HG02610 (cell line): ENCODE data around the gene KAZN.
A peak's percentile ranks its signal among the peaks of the same experiment; 100 is the strongest.

Experiments used
- ATAC-seq: cut with Tn5 transposase; IDR thresholded peaks from one replicate; pipeline ENCODE4 v1.9.1; 2021; ENCODE audit warnings: mild to moderate bottlenecking, moderate library complexity; ENCODE audit not compliant: unreplicated experiment

Gene KAZN

DNA sequence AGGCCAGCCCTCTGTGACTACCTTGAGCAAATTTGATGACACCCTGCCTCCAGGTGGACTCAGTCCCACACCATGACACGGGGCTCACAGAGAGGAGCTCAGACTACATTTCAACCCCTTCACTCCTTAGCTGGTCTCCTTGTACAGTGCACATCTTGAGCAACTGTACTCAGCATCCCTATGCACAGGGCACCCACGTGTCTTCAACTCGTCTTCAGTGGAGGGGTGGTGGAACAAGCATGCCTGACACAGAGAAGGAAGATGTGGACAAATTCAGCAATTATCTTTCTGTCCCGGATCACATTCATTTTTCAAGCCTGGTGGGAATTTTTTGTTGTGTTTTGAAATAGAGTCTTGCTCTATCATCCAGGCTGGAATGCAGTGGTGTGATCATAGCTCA, 213.7 kb downstream of the KAZN start:
- no peak for ATAC-seq

DNA sequence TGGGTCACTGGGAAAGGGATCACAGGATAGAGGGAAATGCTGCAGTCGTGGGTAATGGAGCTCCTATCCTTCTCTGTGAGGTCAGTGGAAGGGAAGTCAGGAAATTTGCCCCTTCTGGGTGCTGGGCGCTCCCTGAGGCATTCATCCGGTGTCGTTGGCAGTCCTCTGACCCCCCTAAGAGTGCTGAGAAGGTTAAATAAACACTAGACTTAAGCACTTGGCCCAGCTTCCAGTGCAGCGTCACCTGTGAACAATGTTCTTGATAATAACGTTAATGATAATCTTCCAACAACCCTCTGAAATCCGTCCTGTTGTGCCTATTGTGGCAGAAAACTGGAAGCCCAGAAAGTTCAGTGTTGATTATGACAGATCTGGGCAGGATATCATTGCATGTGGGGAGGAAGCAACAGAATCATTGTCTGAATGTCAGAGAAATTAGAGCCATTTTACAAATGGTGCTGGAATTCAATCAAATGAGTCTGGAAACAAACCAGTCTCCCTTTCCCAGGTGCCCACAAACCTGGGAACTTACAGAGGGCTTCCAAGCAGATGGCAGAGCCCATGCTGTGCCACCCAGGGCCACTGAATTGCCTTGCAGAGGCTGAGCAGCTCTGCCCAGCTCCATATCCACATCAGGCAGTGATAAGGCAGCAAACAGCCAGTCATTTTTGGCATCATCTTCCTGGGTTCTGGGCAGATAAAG, 216.8 kb downstream of the KAZN start:
- ATAC-seq = no peak

DNA sequence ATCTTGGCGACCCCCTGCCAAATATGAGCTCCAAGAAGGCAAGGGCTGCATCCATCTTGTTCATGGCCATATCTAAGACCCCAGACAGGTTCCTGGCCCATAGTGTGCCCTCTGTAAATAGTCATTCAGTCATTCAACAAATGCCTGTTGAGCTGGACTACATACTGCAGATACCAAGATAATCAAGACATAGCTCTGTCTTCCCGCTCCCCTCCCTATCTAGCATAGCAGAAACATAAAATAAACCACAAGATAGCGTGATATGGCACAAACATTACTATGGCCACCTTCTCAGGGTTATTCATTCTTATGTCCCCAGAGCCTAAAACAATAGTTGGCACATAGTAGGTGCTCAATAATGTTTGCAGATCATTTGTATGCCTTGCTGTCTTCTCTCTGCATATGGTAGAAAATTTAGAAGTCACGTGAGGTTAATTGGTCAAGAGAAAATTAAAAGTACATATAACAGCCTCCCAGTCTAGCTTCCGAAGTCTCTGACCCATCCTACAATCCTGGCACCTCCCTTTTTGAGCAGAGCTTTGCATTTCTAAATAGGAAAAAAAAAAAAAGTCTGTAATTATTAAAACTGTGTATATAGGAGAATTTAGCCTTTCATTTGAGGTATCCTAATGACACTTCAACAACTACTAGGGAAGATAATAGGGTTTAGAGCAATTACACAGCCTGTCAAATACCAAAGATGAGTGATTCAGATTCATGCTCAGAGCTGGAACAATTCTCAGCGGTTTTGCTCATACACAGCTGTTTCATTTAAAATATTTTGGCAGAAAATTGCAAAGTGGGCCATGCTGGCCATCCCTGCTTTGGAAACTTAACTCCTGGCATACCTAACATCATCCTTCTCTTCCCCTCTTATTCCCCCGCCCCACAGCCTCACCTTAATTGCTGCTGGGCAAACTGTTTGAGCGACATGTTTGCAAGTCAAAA, 219.0 kb downstream of the KAZN start:
- no peak for ATAC-seq

DNA sequence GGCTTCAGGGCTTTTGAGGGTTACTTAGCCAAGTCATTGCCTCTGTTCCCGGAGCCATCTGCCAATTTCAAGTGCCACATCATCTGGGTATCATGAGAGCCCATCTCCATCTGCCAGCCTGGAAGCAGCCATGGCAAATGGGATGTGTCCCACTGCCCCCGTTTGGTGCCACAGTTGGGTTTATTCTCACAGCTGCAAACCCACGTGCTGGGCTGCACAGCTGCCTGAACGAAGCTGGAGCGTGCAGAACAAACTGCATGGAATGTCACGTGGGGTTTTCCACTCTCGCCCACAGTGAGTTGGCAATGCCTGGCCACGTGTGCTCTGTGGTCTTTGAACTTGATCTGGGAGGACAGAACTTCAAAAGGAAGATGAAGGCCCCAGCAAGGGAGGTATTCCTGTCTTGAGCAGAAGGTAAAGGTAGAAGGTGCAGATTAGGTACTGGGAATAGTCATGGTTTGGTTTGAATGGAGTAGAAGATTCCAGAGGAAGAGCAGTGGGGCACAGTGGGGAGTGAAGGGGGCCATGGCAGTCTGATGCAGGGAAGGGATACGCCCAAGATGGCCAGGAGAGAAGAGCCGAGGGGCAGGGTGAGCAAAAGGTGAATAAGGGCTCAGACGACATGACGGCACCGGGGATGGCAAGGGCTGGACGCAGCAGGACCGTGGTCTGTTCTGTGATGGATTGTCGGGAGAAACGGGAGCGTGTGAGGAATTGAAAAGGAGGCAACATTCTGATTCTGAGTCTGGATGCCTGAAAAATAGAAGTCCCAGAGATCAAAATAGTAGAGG, 222.0 kb downstream of the KAZN start:
- ATAC-seq = no peak

DNA sequence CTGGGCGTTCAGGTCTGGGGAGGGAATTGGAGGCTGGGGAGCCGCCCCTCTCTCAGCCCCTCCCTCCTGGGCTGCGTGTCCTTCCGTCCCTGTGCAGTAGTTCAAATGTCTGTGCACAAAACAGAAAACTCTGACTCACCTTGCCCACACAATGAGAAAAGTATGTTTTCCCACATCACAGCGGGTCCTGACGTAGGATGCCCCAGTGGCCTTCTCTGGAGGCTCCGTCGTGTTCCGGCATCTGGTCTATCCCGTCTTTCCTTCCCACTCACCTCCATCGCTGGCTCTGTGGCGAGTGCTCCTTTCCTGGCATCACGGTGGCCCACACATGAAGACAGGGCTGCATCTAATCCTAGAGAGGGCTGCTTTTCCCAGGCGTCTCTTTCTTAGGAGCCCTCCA, 224.0 kb downstream of the KAZN start:
- no peak for ATAC-seq

DNA sequence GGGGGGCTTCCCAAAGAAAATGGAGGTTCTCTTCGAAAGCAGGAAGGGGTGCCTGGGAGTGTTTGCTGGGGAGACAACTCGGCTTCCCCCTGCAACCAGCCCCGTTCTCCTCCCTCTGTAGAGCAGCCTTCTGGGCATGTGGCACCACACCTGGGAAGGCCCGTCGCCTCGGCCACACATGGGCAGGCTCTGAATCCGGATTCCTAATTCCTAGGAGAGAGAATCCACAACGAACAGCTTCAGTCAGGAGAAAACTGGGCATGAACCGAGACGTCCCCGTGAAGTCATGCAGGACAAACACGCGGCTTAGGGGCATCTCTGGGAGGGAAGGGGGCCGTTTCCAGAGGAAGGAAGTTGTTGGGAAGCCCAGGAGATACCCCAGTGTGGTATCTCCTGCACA, 224.5 kb downstream of the KAZN start:
- ATAC-seq = no peak

DNA sequence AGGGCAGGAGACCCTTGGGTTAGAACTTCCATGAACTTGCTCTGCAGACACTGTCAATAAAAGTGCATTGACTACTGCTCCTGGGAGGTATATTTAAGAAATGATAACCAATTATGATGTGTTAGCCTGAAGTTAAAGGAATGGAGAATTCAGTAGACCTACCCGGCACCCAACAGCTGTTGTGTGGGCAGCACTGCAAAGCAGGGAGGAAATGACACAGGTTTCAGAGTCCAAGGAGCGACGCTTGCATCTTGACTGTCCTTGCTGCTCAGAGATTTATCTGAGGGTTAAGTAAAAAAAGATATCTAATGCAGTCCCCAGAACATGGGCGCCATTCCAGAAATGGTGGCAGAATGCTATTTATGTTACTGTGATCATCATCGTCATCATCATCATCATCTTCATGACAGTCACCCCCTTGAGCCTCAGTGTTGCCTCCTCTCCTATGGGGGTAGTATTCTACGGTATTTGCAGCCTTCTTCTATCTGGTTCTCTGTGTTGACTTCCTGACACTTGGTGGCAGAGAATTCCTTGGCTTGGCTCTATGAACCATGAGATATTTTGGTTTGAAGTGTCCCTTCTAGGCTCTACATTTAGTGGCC, 225.9 kb downstream of the KAZN start:
- no peak for ATAC-seq

DNA sequence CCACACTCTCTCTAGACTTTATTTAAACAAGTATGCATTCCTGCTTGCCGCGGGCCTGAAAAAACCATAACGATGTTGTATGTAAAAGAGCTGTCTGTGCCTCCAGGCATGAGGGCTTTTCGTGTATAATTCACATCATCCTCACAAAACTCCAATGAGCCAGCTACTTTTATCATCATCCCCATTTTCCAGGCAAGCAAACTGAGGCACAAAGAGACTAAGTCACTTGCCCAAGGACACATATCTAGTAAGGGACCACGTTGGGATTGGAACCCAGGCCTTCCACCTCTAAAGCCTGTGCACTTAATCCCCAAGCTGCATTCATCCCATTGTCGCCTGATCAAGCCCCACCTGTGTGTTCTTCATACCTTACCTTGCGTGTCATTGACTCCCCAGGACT, 226.9 kb downstream of the KAZN start:
- ATAC-seq = no peak

DNA sequence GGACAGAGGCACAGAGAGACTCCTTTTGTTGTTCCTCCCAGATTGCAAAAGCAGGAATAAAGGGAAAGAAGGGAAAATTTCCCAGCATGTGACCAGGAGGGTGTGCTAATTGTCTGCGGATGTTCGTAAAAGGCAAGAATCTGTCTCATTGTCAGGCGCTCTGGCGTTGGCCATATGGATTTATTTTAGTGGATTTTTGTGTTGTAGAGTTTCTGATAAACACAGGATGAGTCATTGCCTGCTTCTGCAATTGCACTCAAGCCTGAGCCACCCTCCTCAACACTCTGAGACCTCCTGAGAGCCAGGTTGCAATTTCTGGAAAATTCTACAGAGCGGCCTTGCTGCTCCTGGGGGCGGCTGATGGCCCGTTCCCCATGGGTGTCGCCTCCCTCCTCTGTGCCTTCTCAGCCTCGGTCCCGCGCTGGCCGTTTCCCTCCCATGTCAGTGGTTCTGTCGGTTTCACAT, 227.7 kb downstream of the KAZN start:
- ATAC-seq = no peak

DNA sequence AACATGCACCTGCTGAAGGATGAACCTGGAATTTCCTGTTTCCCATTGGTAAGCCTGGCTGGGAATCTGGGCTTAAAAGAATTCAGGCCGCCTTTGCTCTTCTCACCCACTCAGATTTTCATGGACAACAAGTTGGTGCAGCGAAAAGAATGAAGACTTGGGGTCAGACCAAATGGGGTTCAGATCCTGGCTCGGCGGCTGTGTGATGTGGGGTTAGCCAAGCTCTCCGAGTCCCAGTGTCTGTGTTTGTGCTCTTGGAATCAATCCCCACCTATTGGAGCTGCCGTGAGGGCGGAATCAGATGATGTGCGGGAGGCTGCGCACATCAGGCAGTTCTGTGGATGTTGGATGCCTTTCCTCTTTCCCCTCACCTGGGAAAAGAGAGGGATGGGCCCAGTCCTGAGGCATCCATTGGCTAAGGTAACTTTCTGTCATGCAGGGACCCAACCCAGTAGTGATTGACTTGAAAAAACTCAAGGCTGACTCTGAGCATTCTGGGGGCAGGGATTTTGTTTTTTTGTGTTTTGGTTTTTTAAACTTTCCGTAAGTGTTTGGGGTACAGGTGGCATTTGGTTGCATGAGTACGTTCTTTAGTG, 228.3 kb downstream of the KAZN start:
- ATAC-seq = no peak

DNA sequence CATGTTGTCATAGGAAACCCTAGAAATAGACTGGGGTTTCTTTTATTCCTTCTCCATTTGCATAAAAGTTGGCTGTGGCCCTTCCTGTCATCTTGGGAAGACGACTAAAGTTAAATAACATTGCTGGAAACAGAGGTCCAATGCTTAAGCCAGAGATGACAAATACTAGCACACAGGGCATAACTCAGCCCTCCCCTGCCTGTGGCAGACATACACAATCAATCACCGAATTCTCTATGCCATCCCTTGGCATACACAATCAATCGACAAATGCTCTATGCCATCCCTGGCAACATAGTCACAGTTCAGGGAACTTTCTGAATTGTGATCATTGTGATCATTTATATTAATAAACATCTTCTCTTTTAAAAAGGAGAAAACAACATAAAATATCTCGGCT, 229.4 kb downstream of the KAZN start:
- ATAC-seq = no peak

DNA sequence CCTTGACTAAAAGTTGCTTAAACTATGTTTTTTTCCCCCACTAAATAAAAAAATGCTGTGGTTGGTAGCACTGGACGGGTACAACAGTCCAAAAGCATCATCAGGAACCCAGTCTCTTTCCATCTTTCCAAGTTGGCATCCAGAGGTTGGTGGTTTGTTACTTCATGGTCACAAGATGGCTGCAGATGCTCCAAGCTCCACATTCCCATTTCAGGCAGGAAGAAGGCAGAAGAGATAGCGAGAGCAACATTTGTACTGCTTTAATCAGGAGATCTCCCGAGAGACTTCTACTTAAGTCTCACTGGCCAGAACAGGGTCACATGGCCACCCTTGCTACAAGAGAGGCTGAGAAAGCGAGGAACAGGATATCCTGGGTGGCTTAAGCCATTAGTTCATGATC, 230.2 kb downstream of the KAZN start:
- ATAC-seq = no peak

DNA sequence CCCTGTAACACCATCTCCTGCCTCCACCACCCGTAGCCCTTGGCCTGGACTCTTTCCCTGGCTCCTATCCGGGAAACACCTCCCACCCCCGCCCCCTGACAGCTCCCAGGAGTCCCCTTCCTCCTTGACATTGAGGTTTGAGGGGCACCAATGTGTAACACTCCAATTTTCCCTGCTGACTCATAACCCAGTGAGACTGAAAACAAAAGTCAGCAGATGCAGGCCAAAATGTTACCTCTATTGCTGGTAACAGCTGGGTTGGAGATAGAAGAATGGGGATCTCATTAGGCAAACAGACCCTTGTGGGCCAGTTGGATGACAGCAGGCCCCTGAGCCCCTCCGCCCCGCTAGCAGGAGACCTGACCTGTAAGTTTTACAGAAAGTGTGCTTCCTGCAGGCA, 237.2 kb downstream of the KAZN start:
- ATAC-seq = peak; percentile 53

DNA sequence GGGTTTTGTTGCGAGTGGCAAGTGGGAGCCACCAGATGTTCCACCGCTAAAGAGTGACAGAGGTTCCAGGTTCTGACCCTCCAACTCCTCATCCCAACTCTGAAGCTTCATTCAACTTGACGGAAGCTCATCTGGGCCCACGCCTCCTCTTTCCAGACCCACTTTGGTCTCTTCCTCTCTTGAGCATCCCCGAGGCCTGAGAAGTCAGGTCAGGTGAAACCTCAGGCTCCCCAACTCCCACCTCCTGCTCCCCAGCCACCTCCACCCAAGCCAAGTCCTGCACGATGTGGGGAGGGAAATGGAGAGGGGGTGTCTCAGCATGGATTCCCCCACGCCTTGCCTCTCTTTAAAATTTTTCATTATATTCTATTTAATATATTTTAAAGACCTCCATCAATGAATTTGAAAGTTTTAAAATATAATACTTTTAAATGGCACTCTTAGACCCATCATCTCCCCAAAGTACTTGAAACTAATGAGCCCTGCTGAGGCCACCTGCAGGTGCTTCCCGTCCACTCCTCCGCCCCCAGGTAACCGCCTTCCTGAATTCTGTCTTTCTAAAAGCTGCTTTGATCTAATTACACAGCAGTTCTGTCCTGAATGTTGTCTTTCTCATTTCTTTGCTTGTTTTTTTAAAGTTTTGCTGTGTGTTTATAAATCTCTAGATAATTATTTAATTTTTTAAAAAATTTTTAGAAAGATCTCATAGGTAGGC, 238.1 kb downstream of the KAZN start:
- ATAC-seq = no peak

DNA sequence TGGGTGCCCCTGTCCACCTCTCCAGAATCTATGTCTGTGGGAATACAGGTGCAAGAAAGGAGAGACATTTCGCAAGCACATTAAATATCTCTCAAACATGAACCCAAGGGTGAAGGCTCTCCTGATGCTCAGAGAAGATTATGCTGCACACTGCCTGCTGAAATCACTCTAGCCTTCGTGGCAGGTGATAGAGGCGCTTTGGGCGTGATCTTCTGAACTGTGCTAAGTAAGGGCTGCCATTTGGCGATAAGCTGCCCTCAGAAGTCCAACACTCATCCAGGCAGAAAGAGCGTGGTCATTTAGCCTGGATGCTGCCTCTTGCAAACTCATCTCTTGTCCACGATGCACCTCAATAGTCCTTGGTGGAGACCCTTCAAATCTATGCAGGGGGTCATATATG, 241.9 kb downstream of the KAZN start:
- no peak for ATAC-seq

DNA sequence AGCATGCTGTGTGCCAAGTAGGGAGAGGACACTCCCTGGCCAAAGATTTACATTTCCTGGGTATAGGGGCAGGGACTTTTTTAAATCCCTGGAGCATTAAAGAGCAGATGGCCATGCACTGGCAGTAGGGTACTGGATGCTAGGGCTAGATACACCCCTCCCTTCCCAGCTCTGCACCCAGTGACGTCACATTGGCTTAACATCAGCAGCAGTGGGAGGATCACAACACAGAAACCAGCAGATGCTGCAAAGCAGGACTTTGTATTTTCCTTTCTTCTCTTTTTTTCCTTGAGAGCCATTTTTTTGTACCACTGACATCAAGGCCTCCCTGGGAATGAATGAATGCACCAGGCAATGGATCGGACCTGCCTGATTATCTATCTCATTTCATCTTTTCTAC, 243.0 kb downstream of the KAZN start:
- no peak for ATAC-seq

DNA sequence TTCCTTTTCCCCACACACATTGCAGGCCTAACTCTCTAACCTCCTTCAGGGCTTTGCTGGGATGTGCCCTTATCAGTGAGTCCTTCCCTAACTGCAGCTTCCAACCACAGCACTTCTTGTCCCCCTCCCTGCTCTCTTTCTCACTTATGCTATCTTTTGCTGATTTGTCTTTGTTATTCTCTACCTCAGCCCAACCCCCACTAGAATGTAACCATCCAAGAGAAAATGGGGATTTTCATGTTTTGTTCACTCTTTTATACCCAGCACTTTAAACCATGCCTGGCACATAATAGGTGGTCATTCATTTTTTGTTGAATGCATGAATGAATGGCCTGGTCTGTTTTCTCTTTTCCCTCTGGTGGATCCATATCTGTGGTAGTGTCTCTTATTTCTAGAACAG, 243.5 kb downstream of the KAZN start:
- no peak for ATAC-seq

DNA sequence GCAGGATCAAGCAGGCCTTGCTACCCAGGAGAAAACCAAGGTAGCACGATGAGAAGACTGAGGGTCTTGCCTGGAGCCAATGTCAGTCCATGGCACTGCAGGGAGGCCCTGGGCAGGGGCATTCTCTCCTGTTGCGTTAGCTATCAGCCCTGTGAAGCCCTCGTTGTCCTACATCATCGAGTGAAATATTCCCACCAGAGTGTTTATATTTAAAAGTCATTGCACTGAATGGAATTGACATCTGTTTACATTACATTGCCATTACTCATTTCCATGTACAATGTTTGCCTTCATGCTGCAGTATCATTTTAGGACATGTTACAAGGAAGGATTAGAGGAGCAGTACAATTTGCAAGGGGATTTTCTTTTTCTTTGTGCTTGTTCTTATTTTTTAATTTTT, 243.9 kb downstream of the KAZN start:
- ATAC-seq = no peak

DNA sequence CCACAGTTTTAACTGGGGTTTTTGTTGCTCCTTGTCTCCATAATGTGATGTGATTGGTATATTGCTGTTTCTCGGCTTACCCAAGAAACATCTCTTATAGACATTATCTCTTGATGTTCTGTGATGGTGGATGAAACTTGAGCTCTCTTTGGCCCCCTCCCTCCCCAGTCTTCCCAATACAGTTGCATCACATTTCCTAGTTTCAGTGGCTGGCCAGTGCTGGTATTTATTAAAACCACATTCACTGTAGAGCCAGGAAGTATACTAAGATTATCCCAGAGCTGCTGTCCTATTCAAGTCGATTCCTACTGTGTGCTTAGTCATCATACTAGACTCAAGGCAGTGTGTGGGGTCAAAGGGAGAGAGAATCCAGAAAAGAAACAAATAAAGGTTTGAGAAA, 244.4 kb downstream of the KAZN start:
- no peak for ATAC-seq

DNA sequence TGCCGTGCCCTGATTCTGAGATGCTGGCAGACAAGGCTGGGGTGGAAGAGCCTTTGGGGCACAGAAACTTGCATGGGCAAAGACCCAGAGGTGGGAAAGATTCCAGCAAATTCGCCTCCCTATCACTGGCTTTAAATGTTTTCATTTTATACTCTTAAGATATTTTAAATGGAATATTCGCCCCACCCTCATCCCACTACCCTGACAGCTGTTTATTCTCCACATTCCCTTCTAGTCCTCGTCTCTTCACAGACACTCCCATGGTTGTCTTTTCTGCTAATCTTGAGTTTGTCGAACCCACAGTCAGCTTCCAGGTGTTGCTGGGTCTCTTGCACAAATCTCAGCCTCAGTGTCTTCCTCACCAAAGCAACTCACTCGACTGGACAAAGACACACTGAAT, 245.0 kb downstream of the KAZN start:
- ATAC-seq = no peak
